ENCODE results near the gene RDH12. TPM values are rescaled to one million over a fixed set of nuclear protein-coding genes. Genes with fewer than 3 reads are reported as not detected.

The RDH12 gene
- total and polyA plus RNA-seq, 12 donors = 0.14 TPM; not detected in 11

- Histone ChIP-seq H3K27ac (no peak overlapping the region), H3K27me3 (no peaks in the 10 kb centered on the region), H3K36me3 (peaks cover 0 to 4% (median 0%) of the 10 kb centered on the region in 9 donors), H3K4me1 (peaks cover 0 to 21% (median 4%) of the 10 kb centered on the region in 9 donors), H3K9me3 (no peaks in the 10 kb centered on the region), H3K4me3 (no peak overlapping the region)
- intact Hi-C loops (cut with DNase I) = loop anchor here in 8 of 10 donors (1.0 to 5.0 kb wide), 4 partner anchors 48 to 55 kb away; partner anchors contain the start of gene ARG2 (in 6 of the 8)
- DNase-seq (peak in 1 of 2 donors; percentile 19), ATAC-seq (peak; percentile 61 to 85 (median 66))
- TF ChIP-seq CTCF (IDR thresholded peaks at IDR 0.05) = peak in 8 of 9 donors; percentile 29 to 71 (median 61)
- WGBS, 2 donors = 12 to 17% methylated on average over 1 of the region's 1 CpG
Measured at GRCh38 chr14:67666750-67667449, 34.8 kb upstream of the RDH12 start.

GRCh38 chr14:67668559-67668958 lies 33.1 kb upstream of the RDH12 start:
- intact Hi-C loops (cut with DNase I) = loop anchor here in 5 of 10 donors (2.0 to 5.0 kb wide), 3 partner anchors 50 to 56 kb away; partner anchors contain the start of gene ARG2 (in 4 of the 5)
- TF ChIP-seq CTCF (IDR thresholded peaks at IDR 0.05) = no peak

GRCh38 chr14:67673451-67673850 lies 28.2 kb upstream of the RDH12 start:
- Histone ChIP-seq H3K36me3 (peaks cover 0 to 14% (median 9%) of the 10 kb centered on the region in 9 donors), H3K27ac (peak overlapping the region in 6 of 10 donors; percentile 96 to 100 (median 99)), H3K4me3 (peak overlapping the region; percentile 79 to 99 (median 95)), H3K4me1 (peaks cover 7 to 34% (median 24%) of the 10 kb centered on the region in 9 donors), H3K27me3 (no peaks in the 10 kb centered on the region), H3K9me3 (no peaks in the 10 kb centered on the region)
- WGBS, 2 donors = 40 to 44% methylated on average over 5 of the region's 5 CpGs
- TF ChIP-seq CTCF (IDR thresholded peaks at IDR 0.05) = no peak
- DNase-seq (no peak), ATAC-seq (no peak)
- intact Hi-C loops (cut with DNase I) = loop anchor here in 1 of 10 donors (5.0 kb wide), 1 partner anchor 71 kb away; the partner anchor contains the start of gene PIGH

More at GRCh38 chr14:67668559-67668958, 33.1 kb upstream of the RDH12 start:
- no peaks in the 10 kb centered on the region for H3K27me3 ChIP-seq
- no peak overlapping the region for H3K27ac ChIP-seq
- no peaks in the 10 kb centered on the region for H3K36me3 ChIP-seq
- H3K4me3 ChIP-seq = no peak overlapping the region
- no peak for ATAC-seq
- DNase-seq = no peak
- peaks cover 7 to 35% (median 20%) of the 10 kb centered on the region in 9 donors for H3K4me1 ChIP-seq
- H3K9me3 ChIP-seq = no peaks in the 10 kb centered on the region

GRCh38 chr14:67674139-67674479 lies 27.6 kb upstream of the RDH12 start:
- no peaks in the 10 kb centered on the region for H3K9me3 ChIP-seq
- peak overlapping the region; percentile 79 to 99 (median 95) for H3K4me3 ChIP-seq
- DNase-seq (peak; percentile 74 to 76), ATAC-seq (peak; percentile 85 to 92 (median 87))
- peak in 6 of 9 donors; percentile 38 to 64 (median 44) for TF ChIP-seq CTCF (IDR thresholded peaks at IDR 0.05)
- no peaks in the 10 kb centered on the region for H3K27me3 ChIP-seq
- 0 to 1% methylated on average over 24 to 25 of the region's 25 CpGs for WGBS, 2 donors
- peaks cover 0 to 19% (median 9%) of the 10 kb centered on the region in 9 donors for H3K36me3 ChIP-seq
- peak overlapping the region; percentile 96 to 100 (median 100) for H3K27ac ChIP-seq
- peaks cover 7 to 34% (median 24%) of the 10 kb centered on the region in 9 donors for H3K4me1 ChIP-seq
- intact Hi-C loops (cut with DNase I) = loop anchor here in 1 of 10 donors (2.0 to 5.0 kb wide), 2 partner anchors 21 to 72 kb away; partner anchors contain the start of genes PIGH and RDH11
